Neural progenitor cell (in vitro differentiated cells): ENCODE measurements around the gene AUP1. TPM values are rescaled to one million over a fixed set of nuclear protein-coding genes. Genes with fewer than 3 reads are reported as not detected.

ENCODE experiments used
- DNase-seq: peaks from one replicate; pipeline ENCODE4 v3.0.0-alpha.2; 2016; ENCODE audit warnings: low spot score
- H2AFZ ChIP-seq: fragments of 200-600 bp; sonication (generic); replicated peaks from 2 replicates; pipeline ENCODE4 v1.6.1; 2016; ENCODE audit warnings: antibody characterized with exemption
- H3F3A ChIP-seq: fragments of 200-600 bp; sonication (generic); 2 replicates; pipeline ENCODE4 v1.6.1; 2016; ENCODE audit warnings: antibody characterized with exemption, low read depth
- H3K27ac ChIP-seq: fragments of 200-600 bp; sonication (generic); 2 replicates; pipeline ENCODE4 v1.5.1; 2016; ENCODE audit warnings: mild to moderate bottlenecking
- H3K27me3 ChIP-seq: fragments of 200-600 bp; sonication (generic); 2 replicates; pipeline ENCODE4 v1.6.1; 2016; ENCODE audit warnings: mild to moderate bottlenecking, moderate library complexity
- H3K36me3 ChIP-seq: fragments of 200-600 bp; sonication (generic); 2 replicates; pipeline ENCODE4 v1.5.1; 2016
- H3K4me1 ChIP-seq: fragments of 200-600 bp; sonication (generic); 2 replicates; pipeline ENCODE4 v1.6.1; 2016; ENCODE audit warnings: mixed run types
- H3K4me2 ChIP-seq: fragments of 200-600 bp; sonication (generic); 2 replicates; pipeline ENCODE4 v1.6.1; 2016
- H3K4me3 ChIP-seq: fragments of 200-600 bp; sonication (generic); 2 replicates; pipeline ENCODE4 v1.5.1; 2016
- H3K79me2 ChIP-seq: fragments of 200-600 bp; sonication (generic); 2 replicates; pipeline ENCODE4 v1.6.1; 2016; ENCODE audit warnings: low read depth
- H3K9ac ChIP-seq: fragments of 200-600 bp; sonication (generic); 2 replicates; pipeline ENCODE4 v1.6.1; 2016
- H3K9me3 ChIP-seq: fragments of 200-600 bp; sonication (generic); 2 replicates; pipeline ENCODE4 v1.5.1; 2016; ENCODE audit warnings: low read depth
- H4K20me1 ChIP-seq: fragments of 200-600 bp; sonication (generic); 2 replicates; pipeline ENCODE4 v1.6.1; 2016; ENCODE audit warnings: low read depth
- H3K27ac Mint-ChIP-seq: 3 replicates; pipeline ENCODE4 v1.8.0; 2021; ENCODE audit warnings: mixed read lengths
- H3K27me3 Mint-ChIP-seq: 2 replicates; pipeline ENCODE4 v1.8.0; 2022; ENCODE audit warnings: low read depth, mild to moderate bottlenecking, inconsistent platforms, moderate library complexity, mixed read lengths; ENCODE audit not compliant: insufficient read depth
- H3K36me3 Mint-ChIP-seq: 3 replicates; pipeline ENCODE4 v1.8.0; 2021; ENCODE audit warnings: mixed read lengths
- H3K4me1 Mint-ChIP-seq: 3 replicates; pipeline ENCODE4 v1.8.0; 2021; ENCODE audit warnings: mixed read lengths
- H3K4me3 Mint-ChIP-seq: 3 replicates; pipeline ENCODE4 v1.8.0; 2021; ENCODE audit warnings: mild to moderate bottlenecking, moderate library complexity, mixed read lengths
- H3K9me3 Mint-ChIP-seq: 3 replicates; pipeline ENCODE4 v1.8.0; 2020; ENCODE audit warnings: mixed read lengths
- CTCF ChIP-seq: fragments of 200-600 bp; sonication (generic); IDR thresholded peaks from 2 replicates; pipeline ENCODE4 v1.5.1; 2017; ENCODE audit warnings: antibody characterized with exemption, mild to moderate bottlenecking
- EZH2 ChIP-seq: fragments of 200-600 bp; sonication (generic); IDR thresholded peaks from 2 replicates; pipeline ENCODE4 v1.6.1; 2017; ENCODE audit warnings: antibody characterized with exemption, mild to moderate bottlenecking, moderate library complexity
- EZH2phosphoT487 ChIP-seq: fragments of 200-600 bp; sonication (generic); IDR thresholded peaks from 2 replicates; pipeline ENCODE4 v1.6.1; 2017; ENCODE audit warnings: antibody characterized with exemption
- total RNA-seq: library from RNA; depleted of rRNA; stranded (reverse); fragments of >200 nt; gene quantifications from 2 replicates; pipeline ENCODE4 v1.2.3, GENCODE V29; 2015; ENCODE audit warnings: low replicate concordance

Gene AUP1
- total RNA-seq, 1 donor from 2014 or later, result 47.9 TPM

GRCh38 chr2:74510272-74510671, 19.2 kb downstream of the AUP1 start:
- H3K27me3 ChIP-seq, result peaks cover 82% of the 10 kb centered on the region
- H3K36me3 ChIP-seq, result no peaks in the 10 kb centered on the region
- H3K4me3 ChIP-seq, result no peak overlapping the region
- peaks cover 22% of the 10 kb centered on the region for H4K20me1 ChIP-seq
- peaks cover 27% of the 10 kb centered on the region for H3K4me1 ChIP-seq
- H3K9ac ChIP-seq, result no peak overlapping the region
- H3K4me1 Mint-ChIP-seq, result peaks cover 27% of the 10 kb centered on the region
- no peak overlapping the region for H3K4me2 ChIP-seq
- H3K27ac Mint-ChIP-seq, result no peak overlapping the region
- no peak overlapping the region for H2AFZ ChIP-seq
- H3K27ac ChIP-seq, result no peak overlapping the region
- peaks cover 13% of the 10 kb centered on the region for H3K79me2 ChIP-seq
- H3K9me3 Mint-ChIP-seq, result peaks cover 3% of the 10 kb centered on the region
- TF ChIP-seq EZH2phosphoT487 (no peak), CTCF (no peak), EZH2 (no peak)
- H3F3A ChIP-seq, result peaks cover 52% of the 10 kb centered on the region
- peaks cover 11% of the 10 kb centered on the region for H3K36me3 Mint-ChIP-seq
- H3K9me3 ChIP-seq, result no peaks in the 10 kb centered on the region
- peaks cover 57% of the 10 kb centered on the region for H3K27me3 Mint-ChIP-seq
- DNase-seq, result no peak
- no peak overlapping the region for H3K4me3 Mint-ChIP-seq

- peaks cover 82% of the 10 kb centered on the region for H3K27me3 ChIP-seq
- H3K4me1 Mint-ChIP-seq, result peaks cover 31% of the 10 kb centered on the region
These were observed 21.5 kb downstream of the AUP1 start for GRCh38 chr2:74507926-74508520.

GRCh38 chr2:74507145-74507925, 22.2 kb downstream of the AUP1 start, which contains the start of gene PCGF1:
TSS of gene PCGF1 (minus strand) at chr2:74507695. CDS start at chr2:74507668, 27 bp downstream.
- H3F3A ChIP-seq, result peaks cover 33% of the 10 kb centered on the region
- peak within 1 kb of the TSS; percentile 99 for H3K4me3 Mint-ChIP-seq
- H3K27ac Mint-ChIP-seq, result peak within 1 kb of the TSS; percentile 100
- H3K36me3 Mint-ChIP-seq, result peaks cover 21% of the 10 kb centered on the region
- no peaks in the 10 kb centered on the region for H4K20me1 ChIP-seq
- H3K4me2 ChIP-seq, result peak within 1 kb of the TSS; percentile 89
- H3K4me3 ChIP-seq, result peak within 1 kb of the TSS; percentile 69
- peaks cover 70% of the 10 kb centered on the region for H3K27me3 Mint-ChIP-seq
- TF ChIP-seq CTCF (peak; percentile 51), EZH2 (no peak), EZH2phosphoT487 (no peak)
- no peaks in the 10 kb centered on the region for H3K36me3 ChIP-seq
- peak within 1 kb of the TSS; percentile 94 for H2AFZ ChIP-seq
- DNase-seq, result peak; percentile 99
- peak within 1 kb of the TSS; percentile 48 for H3K9ac ChIP-seq
- H3K27me3 ChIP-seq, result peaks cover 82% of the 10 kb centered on the region
- no peaks in the 10 kb centered on the region for H3K9me3 ChIP-seq
- H3K9me3 Mint-ChIP-seq, result peaks cover 3% of the 10 kb centered on the region
- H3K79me2 ChIP-seq, result peaks cover 13% of the 10 kb centered on the region
- peaks cover 13% of the 10 kb centered on the region for H3K4me1 ChIP-seq
- H3K27ac ChIP-seq, result peak within 1 kb of the TSS; percentile 23
- peaks cover 30% of the 10 kb centered on the region for H3K4me1 Mint-ChIP-seq

More at GRCh38 chr2:74507926-74508520, 21.5 kb downstream of the AUP1 start:
- Histone ChIP-seq H3K4me2 (peak overlapping the region; percentile 89), H3K4me3 (peak overlapping the region; percentile 69), H3K4me1 (peaks cover 14% of the 10 kb centered on the region), H3K79me2 (peaks cover 13% of the 10 kb centered on the region), H3K9ac (no peak overlapping the region), H3F3A (peaks cover 39% of the 10 kb centered on the region), H3K9me3 (no peaks in the 10 kb centered on the region), H2AFZ (peak overlapping the region; percentile 94), H3K27ac (no peak overlapping the region), H3K36me3 (no peaks in the 10 kb centered on the region), H4K20me1 (peaks cover under 1% of the 10 kb centered on the region)
- H3K9me3 Mint-ChIP-seq, result peaks cover 3% of the 10 kb centered on the region
- peaks cover 21% of the 10 kb centered on the region for H3K36me3 Mint-ChIP-seq
- TF ChIP-seq EZH2, result peak; percentile 52
- no peak for TF ChIP-seq CTCF
- peak; percentile 56 for DNase-seq
- H3K27ac Mint-ChIP-seq, result no peak overlapping the region
- H3K4me3 Mint-ChIP-seq, result peak overlapping the region; percentile 99
- H3K27me3 Mint-ChIP-seq, result peaks cover 71% of the 10 kb centered on the region
